A673 (cell line): ENCODE results near the gene KRTAP20-1. TPM values are rescaled to one million over a fixed set of nuclear protein-coding genes. Genes with fewer than 3 reads are reported as not detected.

Experiments used
- BruUV-seq: library from RNA; stranded (reverse); fragments of 400-500 nt; replicated peaks from 2 replicates; lab custom pipeline; 2021; lab: Mats Ljungman, UMichigan
- CTCF ChIA-PET: fragments of 300-600 bp; sonication (Branson Sonifier 250); formaldehyde crosslinking; loops from one replicate; lab custom pipeline; 2022; ENCODE audit warnings: antibody characterized with exemption; lab: Charles Lee
- POLR2A ChIA-PET: fragments of 300-600 bp; sonication (Branson Sonifier 250); formaldehyde crosslinking; loops from one replicate; lab custom pipeline; 2022; ENCODE audit warnings: antibody characterized with exemption; ENCODE audit not compliant: low non-redundant PET; lab: Charles Lee
- DNase-seq: peaks from one replicate; pipeline ENCODE4 v3.0.0-alpha.2; 2015; ENCODE audit warnings: low spot score
- H3K27ac ChIP-seq: fragments of 200-600 bp; sonication (generic); 2 replicates; pipeline ENCODE4 v1.5.1; 2016; ENCODE audit warnings: mixed run types, low read depth, mild to moderate bottlenecking, mixed read lengths, antibody characterized with exemption, low read length; ENCODE audit not compliant: poor library complexity, severe bottlenecking
- H3K27me3 ChIP-seq: fragments of 200-600 bp; sonication (generic); replicated peaks from 2 replicates; pipeline ENCODE4 v1.6.1; 2017; ENCODE audit warnings: mixed run types, low read depth, mild to moderate bottlenecking, mixed read lengths, antibody characterized with exemption, low read length; ENCODE audit not compliant: insufficient read depth, poor library complexity
- H3K36me3 ChIP-seq: fragments of 200-600 bp; sonication (generic); 2 replicates; pipeline ENCODE4 v1.6.1; 2016; ENCODE audit warnings: mixed run types, mild to moderate bottlenecking, mixed read lengths, antibody characterized with exemption, low read length; ENCODE audit not compliant: insufficient read depth, poor library complexity, severe bottlenecking
- H3K4me1 ChIP-seq: fragments of 200-600 bp; sonication (generic); 2 replicates; pipeline ENCODE4 v1.6.1; 2017; ENCODE audit warnings: mixed run types, mild to moderate bottlenecking, mixed read lengths, antibody characterized with exemption, low read length; ENCODE audit not compliant: insufficient read depth, poor library complexity, severe bottlenecking
- H3K4me3 ChIP-seq: fragments of 200-600 bp; sonication (generic); 2 replicates; pipeline ENCODE4 v1.5.1; 2016; ENCODE audit warnings: low read depth, mixed run types, mild to moderate bottlenecking, mixed read lengths, low read length; ENCODE audit not compliant: poor library complexity, severe bottlenecking
- H3K9me3 ChIP-seq: fragments of 200-600 bp; sonication (generic); 2 replicates; pipeline ENCODE4 v1.6.1; 2016; ENCODE audit warnings: mixed run types, low read depth, mild to moderate bottlenecking, mixed read lengths, antibody characterized with exemption, low read length; ENCODE audit not compliant: poor library complexity, severe bottlenecking
- CTCF ChIP-seq: fragments of 300-800, 200-600 bp; sonication (generic); conservative IDR thresholded peaks from 2 replicates; pipeline ENCODE4 v1.5.1; 2017; ENCODE audit warnings: low read depth, mild to moderate bottlenecking, antibody characterized with exemption, low read length, moderate library complexity, mixed read lengths
- EZH2 ChIP-seq: fragments of 200-600 bp; sonication (generic); IDR thresholded peaks from 2 replicates; pipeline ENCODE4 v1.6.1; 2017; ENCODE audit warnings: borderline replicate concordance, low read depth, mild to moderate bottlenecking, mixed read lengths, antibody characterized with exemption, low read length; ENCODE audit not compliant: poor library complexity, severe bottlenecking
- intact Hi-C: fragments of 100-400 bp; cut with micrococcal nuclease; formaldehyde crosslinking; loops from one replicate; pipeline ENCODE4 v1.10.0; 2022; ENCODE audit not compliant: unreplicated experiment
- total RNA-seq: library from RNA; stranded (reverse); gene quantifications from 2 replicates; pipeline ENCODE4 v1.2.3, GENCODE V29; 2021

Gene KRTAP20-1
- total RNA-seq, 1 experiment from 2014 or later = not detected

DNA sequence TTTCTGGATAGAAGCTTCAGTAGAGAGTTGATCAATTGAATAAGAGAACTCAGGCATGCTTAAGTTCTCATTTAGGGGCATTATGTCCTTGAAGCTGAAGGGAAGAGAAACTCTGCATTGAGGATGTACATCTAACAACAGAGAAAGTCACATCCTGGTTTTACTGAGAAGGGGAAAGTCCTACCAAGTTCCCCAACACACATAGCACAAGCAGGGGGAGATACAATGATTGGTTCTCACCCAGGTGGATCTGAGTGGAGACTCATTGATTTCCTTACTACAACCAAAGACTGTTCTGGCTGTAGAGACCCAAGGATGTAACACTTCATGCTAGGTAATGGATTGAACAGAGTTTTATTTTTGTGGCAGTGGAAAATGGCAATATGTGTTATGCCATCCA is 1.0 kb upstream of the KRTAP20-1 start:
- intact Hi-C loops = no loop called here
- TF ChIP-seq EZH2 (no peak), CTCF (no peak)
- no peaks in the 10 kb centered on the region for H3K9me3 ChIP-seq
- no peaks in the 10 kb centered on the region for H3K27me3 ChIP-seq
- H3K27ac ChIP-seq = no peak overlapping the region
- no peaks in the 10 kb centered on the region for H3K4me1 ChIP-seq
- POLR2A ChIA-PET = no interaction called here
- BruUV-seq = no TSS peak
- CTCF ChIA-PET = no interaction called here
- H3K4me3 ChIP-seq = no peak overlapping the region
- no peaks in the 10 kb centered on the region for H3K36me3 ChIP-seq
- DNase-seq = no peak

DNA sequence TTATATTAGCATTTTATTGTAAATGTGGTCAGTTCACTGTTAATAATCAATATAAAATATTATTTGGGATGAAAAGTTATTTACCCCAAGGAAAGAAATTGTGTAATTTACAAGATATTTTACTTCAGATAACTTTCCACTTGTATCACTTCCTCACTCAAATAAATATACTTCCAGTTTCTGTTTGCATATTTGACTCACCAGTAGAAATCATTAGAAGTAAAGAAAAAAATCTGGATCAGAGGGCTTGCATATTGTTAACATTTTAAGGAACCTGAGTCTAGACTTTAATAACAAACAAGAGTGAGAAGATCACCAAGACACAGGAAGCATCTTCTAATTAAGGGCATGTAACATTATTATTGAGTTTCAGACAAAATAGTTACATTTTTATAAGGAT is 3.9 kb downstream of the KRTAP20-1 start:
- intact Hi-C loops = no loop called here
- no peak for TF ChIP-seq EZH2
- no peak for TF ChIP-seq CTCF
- ChIA-PET POLR2A (no interaction called here), CTCF (no interaction called here)
- H3K36me3 ChIP-seq = no peaks in the 10 kb centered on the region
- H3K27me3 ChIP-seq = no peaks in the 10 kb centered on the region
- no peaks in the 10 kb centered on the region for H3K4me1 ChIP-seq
- BruUV-seq = no TSS peak
- no peak for DNase-seq
- H3K9me3 ChIP-seq = no peaks in the 10 kb centered on the region
- H3K4me3 ChIP-seq = no peak overlapping the region
- H3K27ac ChIP-seq = no peak overlapping the region

DNA sequence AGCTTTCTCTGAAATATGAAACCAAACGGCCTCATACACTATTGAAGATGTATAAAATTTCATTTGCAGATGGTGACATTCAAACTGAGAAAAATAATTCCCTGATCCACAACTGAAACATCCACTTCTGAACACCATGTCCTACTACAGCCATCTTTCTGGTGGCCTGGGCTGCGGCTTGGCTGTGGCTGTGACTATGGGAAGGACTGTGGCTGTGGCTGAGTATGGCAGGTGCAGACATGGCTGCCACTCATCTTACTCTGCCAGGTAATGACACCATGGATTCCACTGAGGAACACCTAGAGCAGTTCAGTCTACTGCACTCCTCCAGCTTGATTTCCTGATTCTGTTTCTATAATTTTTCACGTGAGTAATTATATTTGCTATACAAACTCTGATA is 4.3 kb downstream of the KRTAP20-1 start, which contains the start of gene KRTAP20-4:
KRTAP20-4 (plus strand) TSS at position 106 of the 400 bp plus-strand sequence.
- Histone ChIP-seq H3K4me3 (no peak within 1 kb of the TSS), H3K36me3 (no peaks in the 10 kb centered on the region), H3K4me1 (no peaks in the 10 kb centered on the region), H3K9me3 (no peaks in the 10 kb centered on the region), H3K27me3 (no peaks in the 10 kb centered on the region), H3K27ac (no peak within 1 kb of the TSS)
- BruUV-seq = no TSS peak
- intact Hi-C loops = no loop called here
- TF ChIP-seq CTCF (no peak), EZH2 (no peak)
- ChIA-PET POLR2A (no interaction called here), CTCF (no interaction called here)
- DNase-seq = no peak
